Naive thymus-derived CD8-positive, alpha-beta T cell (primary cell): ENCODE data around the gene TRAF3IP1. TPM values are rescaled to one million over a fixed set of nuclear protein-coding genes. Genes with fewer than 3 reads are reported as not detected.

Source experiments
- ATAC-seq, 2 donors: fragments of 150-1000 bp; cut with Tn5 transposase in 1 of 2; sonication (Bioruptor Pico), chemical (Tn5 transposase) in 1 of 2; 1 replicate in 1 of 2; 2 replicates in 1 of 2; pipeline ENCODE4 v1.10.0; 2021; ENCODE audit warnings: mild to moderate bottlenecking in 2 of 2, moderate library complexity in 2 of 2
- POLR2A ChIA-PET: fragments of 350-600 bp; sonication (Branson Sonifier 250); formaldehyde crosslinking; loops from one replicate; lab custom pipeline; 2021; ENCODE audit warnings: antibody characterized with exemption; lab: Charles Lee
- DNase-seq, 10 donors: peaks; one replicate each; pipeline versions ENCODE4 v3.0.0 to v3.0.0-alpha.2; 2020 to 2022
- H3K27ac Mint-ChIP-seq, 10 donors: one replicate each; pipeline ENCODE4 v1.8.0; 2020 to 2022; ENCODE audit warnings: mild to moderate bottlenecking in 10 of 10, mixed read lengths in 10 of 10, moderate library complexity in 4 of 10, inconsistent platforms in 1 of 10
- H3K27me3 Mint-ChIP-seq, 5 donors: one replicate each; pipeline ENCODE4 v1.8.0; 2021 to 2022; ENCODE audit warnings: mixed read lengths in 5 of 5
- H3K36me3 Mint-ChIP-seq, 3 donors: one replicate each; pipeline ENCODE4 v1.8.0; 2020 to 2022; ENCODE audit warnings: mixed read lengths in 3 of 3, mild to moderate bottlenecking in 2 of 3, inconsistent platforms in 1 of 3
- H3K4me1 Mint-ChIP-seq, 4 donors: one replicate each; pipeline ENCODE4 v1.8.0; 2021 to 2022; ENCODE audit warnings: mixed read lengths in 4 of 4
- H3K4me3 Mint-ChIP-seq, 10 donors: one replicate each; pipeline ENCODE4 v1.8.0; 2020 to 2022; ENCODE audit warnings: mild to moderate bottlenecking in 10 of 10, mixed read lengths in 10 of 10, moderate library complexity in 6 of 10, inconsistent platforms in 1 of 10
- H3K9me3 Mint-ChIP-seq, 9 donors: one replicate each; pipeline ENCODE4 v1.8.0; 2020 to 2022; ENCODE audit warnings: mixed read lengths in 9 of 9, mild to moderate bottlenecking in 3 of 9, inconsistent platforms in 1 of 9, moderate library complexity in 1 of 9
- polyA plus RNA-seq, 3 donors: library from polyadenylated mRNA; unstranded; fragments of 300-500 nt; fragmentation: Illumina TruSeq; gene quantifications; one replicate each; pipeline ENCODE4 v1.2.3, GENCODE V29; 2021
- total RNA-seq, 8 experiments: library from RNA in 2 of 8; stranded (reverse) in 2 of 8; gene quantifications; one replicate each; pipeline ENCODE4 v1.2.3 and lab custom pipeline; 2021 to 2026

Gene TRAF3IP1
- total and polyA plus RNA-seq, 5 experiments from 2014 or later: 4.8 to 9.8 (median 6.7) TPM

DNA sequence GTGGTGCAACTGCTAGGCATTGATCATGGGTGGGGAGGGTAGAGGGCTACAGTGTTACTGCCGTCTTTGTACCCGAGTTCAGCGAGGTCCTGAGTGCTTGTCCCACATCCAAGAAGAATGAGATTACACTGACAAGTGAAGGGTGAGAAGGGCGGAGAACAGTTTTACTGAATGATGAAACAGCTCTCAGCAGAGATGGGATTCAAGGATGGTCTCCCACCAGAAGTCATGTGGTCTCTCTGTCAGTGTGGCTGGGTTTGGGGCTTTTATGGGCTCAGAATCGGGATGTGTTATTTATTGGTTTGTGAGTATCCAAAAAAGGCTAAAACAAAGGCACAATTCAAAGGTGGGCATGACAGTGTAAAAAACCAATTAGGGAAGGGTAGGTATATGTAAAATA is 95.6 kb downstream of the TRAF3IP1 start:
- H3K4me1 Mint-ChIP-seq: peaks cover 0 to 14% (median 8%) of the 10 kb centered on the region in 4 donors
- peak overlapping the region in 2 of 10 donors; percentile 34 to 46 for H3K27ac Mint-ChIP-seq
- H3K27me3 Mint-ChIP-seq: no peaks in the 10 kb centered on the region
- ATAC-seq (no peak), DNase-seq (no peak)
- peaks cover 4 to 13% (median 13%) of the 10 kb centered on the region in 3 donors for H3K36me3 Mint-ChIP-seq
- no peak overlapping the region for H3K4me3 Mint-ChIP-seq
- peaks cover 0 to 16% (median 4%) of the 10 kb centered on the region in 9 donors for H3K9me3 Mint-ChIP-seq
- POLR2A ChIA-PET: no interaction called here

DNA sequence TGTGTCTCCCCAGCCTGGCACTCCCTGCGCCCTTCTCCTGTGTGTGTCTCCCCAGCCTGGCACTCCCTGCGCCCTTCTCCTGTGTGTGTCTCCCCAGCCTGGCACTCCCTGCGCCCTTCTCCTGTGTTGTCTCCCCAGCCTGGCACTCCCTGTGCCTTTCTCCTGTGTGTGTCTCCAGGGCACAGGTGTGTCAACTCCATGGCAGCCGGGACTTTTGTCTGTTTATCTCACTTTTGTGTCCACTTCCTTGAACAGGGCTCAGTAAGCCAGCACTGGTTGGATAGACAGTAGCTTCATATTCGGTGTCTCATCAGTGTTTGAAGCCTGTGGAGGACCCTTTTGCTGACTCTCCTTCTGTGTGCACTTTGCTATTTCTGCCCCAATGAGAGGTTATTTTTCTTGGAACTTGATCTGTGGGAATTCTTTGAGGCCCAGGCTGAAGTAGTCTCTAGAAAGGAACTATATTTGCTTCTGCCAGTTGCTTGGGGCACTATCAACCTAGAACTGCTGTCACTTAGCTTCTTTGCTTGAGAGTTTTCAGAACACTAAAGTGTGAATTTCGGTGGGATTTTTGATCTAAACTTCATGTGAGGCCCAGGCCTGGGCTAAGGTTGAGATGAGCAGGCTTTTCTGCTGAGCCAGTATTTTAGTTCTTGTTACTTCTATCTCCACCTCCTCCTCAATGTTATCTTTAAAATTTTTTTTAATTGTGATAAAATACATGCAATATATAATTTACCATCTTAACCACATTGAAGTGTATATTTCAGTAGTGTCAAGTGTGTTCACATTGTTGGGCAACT is 98.1 kb downstream of the TRAF3IP1 start:
- Mint-ChIP-seq H3K4me1 (peaks cover 0 to 14% (median 8%) of the 10 kb centered on the region in 4 donors), H3K4me3 (no peak overlapping the region), H3K36me3 (peaks cover 4 to 13% (median 13%) of the 10 kb centered on the region in 3 donors), H3K9me3 (peaks cover 0 to 16% (median 4%) of the 10 kb centered on the region in 9 donors), H3K27ac (no peak overlapping the region), H3K27me3 (no peaks in the 10 kb centered on the region)
- ATAC-seq (no peak), DNase-seq (no peak)
- POLR2A ChIA-PET: no interaction called here

- Mint-ChIP-seq H3K4me3 (no peak overlapping the region), H3K27me3 (no peaks in the 10 kb centered on the region), H3K27ac (no peak overlapping the region), H3K4me1 (peaks cover 0 to 14% (median 8%) of the 10 kb centered on the region in 4 donors), H3K36me3 (peaks cover 4 to 13% (median 13%) of the 10 kb centered on the region in 3 donors), H3K9me3 (peaks cover 0 to 16% (median 4%) of the 10 kb centered on the region in 9 donors)
- ATAC-seq (no peak), DNase-seq (no peak)
- POLR2A ChIA-PET: no interaction called here
Observed at GRCh38 chr2:238418999-238419546, 98.8 kb downstream of the TRAF3IP1 start.

DNA sequence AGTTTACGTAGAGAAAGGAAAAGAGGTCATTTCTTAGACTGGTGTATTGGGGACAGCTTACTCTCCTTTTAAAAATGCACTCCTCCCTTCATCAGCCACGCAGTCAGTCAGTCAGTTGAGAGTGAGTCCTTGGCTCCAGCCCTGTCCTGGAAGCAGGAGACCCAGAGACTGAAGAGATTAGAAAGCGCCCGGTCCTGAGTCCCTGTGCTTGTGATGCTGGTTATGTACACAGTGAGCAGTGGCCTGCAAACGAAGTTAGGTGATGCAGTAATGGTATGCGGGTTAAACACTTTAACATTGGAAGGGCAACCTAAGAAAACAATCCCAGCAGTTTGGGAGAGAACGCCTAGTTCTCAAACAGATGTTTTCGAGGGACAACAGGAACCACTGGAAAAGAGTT is 100.1 kb downstream of the TRAF3IP1 start:
- peaks cover 4 to 13% (median 13%) of the 10 kb centered on the region in 3 donors for H3K36me3 Mint-ChIP-seq
- H3K9me3 Mint-ChIP-seq: peaks cover 0 to 16% (median 4%) of the 10 kb centered on the region in 9 donors
- POLR2A ChIA-PET: no interaction called here
- no peaks in the 10 kb centered on the region for H3K27me3 Mint-ChIP-seq
- ATAC-seq (no peak), DNase-seq (no peak)
- H3K4me1 Mint-ChIP-seq: peaks cover 4 to 11% (median 4%) of the 10 kb centered on the region in 4 donors
- no peak overlapping the region for H3K27ac Mint-ChIP-seq
- no peak overlapping the region for H3K4me3 Mint-ChIP-seq

DNA sequence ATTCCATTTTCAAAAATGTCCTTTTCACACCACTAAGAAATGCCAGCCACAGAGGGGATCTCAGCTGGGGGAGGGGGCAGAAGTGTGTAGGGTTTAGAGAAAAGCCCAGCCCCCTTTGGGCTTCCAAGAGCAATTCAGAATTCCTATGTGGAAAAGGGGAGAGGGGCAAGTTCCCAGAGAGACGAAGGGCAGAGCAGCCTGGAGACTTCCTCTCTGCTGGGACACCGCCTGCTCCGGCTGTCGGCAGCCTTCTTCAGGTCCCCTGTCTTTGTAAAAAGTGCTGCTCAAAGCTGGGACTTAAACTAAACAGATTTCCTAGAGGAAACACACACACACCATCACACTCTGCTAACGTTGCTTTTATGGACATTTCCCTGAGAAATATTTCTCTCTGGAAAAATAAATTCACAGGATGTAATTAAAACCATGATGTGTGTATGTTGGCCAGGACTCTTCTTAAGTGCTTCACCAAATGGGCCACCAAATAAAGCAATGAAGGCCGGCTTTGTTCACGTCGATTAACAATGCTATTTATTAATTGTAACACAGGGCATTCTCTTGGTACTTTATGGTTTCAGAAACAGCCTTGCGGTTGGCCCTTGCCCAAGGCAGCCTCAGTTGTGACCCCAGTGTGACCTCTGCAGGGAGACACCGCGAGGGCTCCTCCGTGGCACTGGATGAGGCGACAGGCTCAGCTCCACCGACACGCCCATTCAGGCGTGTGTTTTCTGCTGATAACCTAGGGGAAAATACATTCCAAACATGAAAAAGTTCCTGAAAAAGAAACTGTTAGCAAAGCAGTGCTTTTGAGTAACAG is 100.8 kb downstream of the TRAF3IP1 start:
- POLR2A ChIA-PET: no interaction called here
- Mint-ChIP-seq H3K27me3 (no peaks in the 10 kb centered on the region), H3K9me3 (peaks cover 0 to 10% (median 2%) of the 10 kb centered on the region in 9 donors), H3K27ac (peak overlapping the region in 1 of 10 donors; percentile 53), H3K4me3 (no peak overlapping the region), H3K36me3 (peaks cover 4 to 9% (median 9%) of the 10 kb centered on the region in 3 donors), H3K4me1 (peaks cover 2 to 11% (median 9%) of the 10 kb centered on the region in 4 donors)
- DNase-seq (no peak), ATAC-seq (no peak)

DNA sequence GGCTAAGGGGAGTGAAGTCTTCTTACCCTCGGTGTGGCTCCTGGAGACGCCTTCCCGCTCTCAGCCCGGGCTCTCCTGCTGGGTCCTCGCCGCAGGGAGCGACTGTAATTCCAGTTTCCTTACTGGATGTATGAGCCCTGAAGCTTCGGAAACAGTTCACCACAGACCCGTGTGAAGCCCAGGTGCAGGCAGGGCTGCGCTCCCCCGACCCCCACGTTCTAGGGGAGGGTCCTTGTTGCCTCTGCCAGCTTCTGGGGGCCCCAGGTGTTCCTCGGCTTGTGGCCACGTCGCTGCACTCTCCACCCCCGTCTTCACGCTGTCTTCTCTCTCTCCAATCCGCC is 101.3 kb downstream of the TRAF3IP1 start:
- DNase-seq: no peak
- Mint-ChIP-seq H3K27ac (peak overlapping the region in 1 of 10 donors; percentile 38), H3K36me3 (peaks cover 3 to 4% (median 4%) of the 10 kb centered on the region in 3 donors), H3K4me3 (no peak overlapping the region), H3K4me1 (peaks cover 2 to 14% (median 11%) of the 10 kb centered on the region in 4 donors), H3K9me3 (peaks cover 0 to 5% (median 0%) of the 10 kb centered on the region in 9 donors), H3K27me3 (no peaks in the 10 kb centered on the region)
- ATAC-seq: no peak
- POLR2A ChIA-PET: no interaction called here

DNA sequence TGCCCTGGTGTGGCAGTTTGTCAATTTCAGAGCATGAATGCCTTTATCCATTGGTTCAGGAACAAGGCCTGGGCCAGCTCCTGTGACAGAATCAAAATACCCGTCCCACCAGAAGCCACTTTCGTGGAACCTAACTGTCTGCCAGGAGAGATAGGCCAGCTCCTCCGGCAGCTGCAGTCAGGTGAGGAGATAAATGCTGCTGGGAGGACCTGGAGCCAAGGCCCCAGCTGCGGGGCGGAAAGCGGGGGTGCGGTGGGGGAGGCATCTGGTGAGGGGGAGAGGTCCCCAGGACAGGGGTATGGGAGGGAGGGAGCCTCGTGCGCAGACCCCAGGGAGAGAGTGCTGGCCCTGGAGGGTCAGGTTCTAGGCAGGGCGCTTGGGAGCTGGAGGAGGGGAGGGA is 102.0 kb downstream of the TRAF3IP1 start:
- no peaks in the 10 kb centered on the region for H3K27me3 Mint-ChIP-seq
- H3K9me3 Mint-ChIP-seq: no peaks in the 10 kb centered on the region
- DNase-seq (no peak), ATAC-seq (no peak)
- POLR2A ChIA-PET: no interaction called here
- H3K36me3 Mint-ChIP-seq: peaks cover 0 to 2% (median under 1%) of the 10 kb centered on the region in 3 donors
- peak overlapping the region in 2 of 10 donors; percentile 38 to 60 for H3K27ac Mint-ChIP-seq
- H3K4me1 Mint-ChIP-seq: peaks cover 0 to 14% (median 12%) of the 10 kb centered on the region in 4 donors
- H3K4me3 Mint-ChIP-seq: no peak overlapping the region

DNA sequence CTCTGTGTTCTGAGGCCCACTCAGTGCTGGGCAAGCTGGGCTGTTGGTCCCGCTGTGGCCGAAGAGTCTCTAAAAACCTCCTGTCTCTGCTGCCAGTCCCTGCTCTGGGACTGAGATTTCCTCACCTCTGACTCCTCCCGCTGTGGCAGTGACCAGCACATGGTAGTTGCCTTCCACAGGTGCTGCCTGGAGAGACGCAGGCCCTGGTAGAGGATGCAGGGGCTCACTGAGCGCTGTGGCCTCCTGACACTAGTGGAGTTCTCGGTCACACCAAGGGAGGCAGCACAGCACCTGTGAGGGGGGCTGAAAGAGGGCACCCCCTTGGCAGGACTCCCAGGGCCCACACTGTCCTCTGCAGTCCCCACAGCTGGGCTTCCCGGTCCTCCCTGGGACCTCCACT is 102.6 kb downstream of the TRAF3IP1 start:
- H3K27me3 Mint-ChIP-seq: no peaks in the 10 kb centered on the region
- no peak for ATAC-seq
- H3K27ac Mint-ChIP-seq: peak overlapping the region in 2 of 10 donors; percentile 46 to 67
- H3K9me3 Mint-ChIP-seq: no peaks in the 10 kb centered on the region
- DNase-seq: no peak
- peaks cover 4 to 19% (median 18%) of the 10 kb centered on the region in 4 donors for H3K4me1 Mint-ChIP-seq
- POLR2A ChIA-PET: interaction anchor here (1.0 kb wide), 1 partner anchor 9 kb away, joined by 3 read pairs; no protein-coding TSS in a partner anchor
- H3K36me3 Mint-ChIP-seq: peaks cover 0 to 2% (median under 1%) of the 10 kb centered on the region in 3 donors
- H3K4me3 Mint-ChIP-seq: no peak overlapping the region

GRCh38 chr2:238423561-238424312 is 103.4 kb downstream of the TRAF3IP1 start:
- ATAC-seq (no peak), DNase-seq (no peak)
- H3K9me3 Mint-ChIP-seq: no peaks in the 10 kb centered on the region
- H3K36me3 Mint-ChIP-seq: peaks cover 0 to 2% (median 0%) of the 10 kb centered on the region in 3 donors
- H3K4me3 Mint-ChIP-seq: peak overlapping the region in 2 of 10 donors; percentile 48 to 66
- POLR2A ChIA-PET: interaction anchor here (1.0 kb wide), 1 partner anchor 8 kb away, joined by 3 read pairs; no protein-coding TSS in a partner anchor
- peaks cover 10 to 27% (median 26%) of the 10 kb centered on the region in 4 donors for H3K4me1 Mint-ChIP-seq
- no peaks in the 10 kb centered on the region for H3K27me3 Mint-ChIP-seq
- H3K27ac Mint-ChIP-seq: peak overlapping the region in 3 of 10 donors; percentile 29 to 59 (median 52)

GRCh38 chr2:238424313-238424700 is 104.0 kb downstream of the TRAF3IP1 start:
- Mint-ChIP-seq H3K36me3 (peaks cover 0 to 3% (median under 1%) of the 10 kb centered on the region in 3 donors), H3K4me3 (peak overlapping the region in 7 of 10 donors; percentile 30 to 82 (median 66)), H3K9me3 (no peaks in the 10 kb centered on the region), H3K27me3 (no peaks in the 10 kb centered on the region), H3K4me1 (peaks cover 10 to 32% (median 31%) of the 10 kb centered on the region in 4 donors), H3K27ac (peak overlapping the region in 9 of 10 donors; percentile 50 to 92 (median 70))
- DNase-seq: no peak
- POLR2A ChIA-PET: no interaction called here
- ATAC-seq: no peak

- H3K27ac Mint-ChIP-seq: peak overlapping the region in 9 of 10 donors; percentile 36 to 98 (median 82)
Observed at GRCh38 chr2:238425505-238425978, 105.2 kb downstream of the TRAF3IP1 start.

More at GRCh38 chr2:238425505-238425978, 105.2 kb downstream of the TRAF3IP1 start:
- Mint-ChIP-seq H3K27me3 (no peaks in the 10 kb centered on the region), H3K9me3 (no peaks in the 10 kb centered on the region), H3K4me3 (peak overlapping the region; percentile 64 to 94 (median 88)), H3K36me3 (peaks cover 5 to 12% (median 11%) of the 10 kb centered on the region in 3 donors), H3K4me1 (peaks cover 15 to 43% (median 40%) of the 10 kb centered on the region in 4 donors)
- DNase-seq (no peak), ATAC-seq (no peak)
- POLR2A ChIA-PET: no interaction called here
